Muscle layer of duodenum (tissue), 2 donors: ENCODE data around the gene EME1.

Experiments used
- H3K27ac ChIP-seq: one replicate; pipeline ENCODE4 v1.7.0; 2013; ENCODE audit warnings: mild to moderate bottlenecking, low read length
- H3K27me3 ChIP-seq: one replicate; pipeline ENCODE4 v1.7.0; 2013; ENCODE audit warnings: low read depth, mild to moderate bottlenecking, control low read depth, low read length
- H3K36me3 ChIP-seq, 2 donors: one replicate each; pipeline ENCODE4 v1.7.0; 2013; ENCODE audit warnings: low read length in 2 of 2, control low read depth in 1 of 2, mild to moderate bottlenecking in 1 of 2; ENCODE audit not compliant: insufficient read depth in 2 of 2, control insufficient read depth in 1 of 2
- H3K4me1 ChIP-seq, 2 donors: one replicate each; pipeline ENCODE4 v1.7.0; 2013; ENCODE audit warnings: low read length in 2 of 2, mild to moderate bottlenecking in 2 of 2, control low read depth in 1 of 2, moderate library complexity in 1 of 2; ENCODE audit not compliant: insufficient read depth in 2 of 2, control insufficient read depth in 1 of 2
- H3K4me3 ChIP-seq, 2 donors: one replicate each; pipeline ENCODE4 v1.7.0; 2013; ENCODE audit warnings: low read length in 2 of 2, low read depth in 1 of 2, mild to moderate bottlenecking in 1 of 2
- H3K9me3 ChIP-seq, 2 donors: one replicate each; pipeline ENCODE4 v1.7.0; 2013; ENCODE audit warnings: low read length in 2 of 2, control low read depth in 1 of 2, mild to moderate bottlenecking in 1 of 2; ENCODE audit not compliant: control insufficient read depth in 1 of 2
- donor health status: healthy.

EME1 gene

DNA sequence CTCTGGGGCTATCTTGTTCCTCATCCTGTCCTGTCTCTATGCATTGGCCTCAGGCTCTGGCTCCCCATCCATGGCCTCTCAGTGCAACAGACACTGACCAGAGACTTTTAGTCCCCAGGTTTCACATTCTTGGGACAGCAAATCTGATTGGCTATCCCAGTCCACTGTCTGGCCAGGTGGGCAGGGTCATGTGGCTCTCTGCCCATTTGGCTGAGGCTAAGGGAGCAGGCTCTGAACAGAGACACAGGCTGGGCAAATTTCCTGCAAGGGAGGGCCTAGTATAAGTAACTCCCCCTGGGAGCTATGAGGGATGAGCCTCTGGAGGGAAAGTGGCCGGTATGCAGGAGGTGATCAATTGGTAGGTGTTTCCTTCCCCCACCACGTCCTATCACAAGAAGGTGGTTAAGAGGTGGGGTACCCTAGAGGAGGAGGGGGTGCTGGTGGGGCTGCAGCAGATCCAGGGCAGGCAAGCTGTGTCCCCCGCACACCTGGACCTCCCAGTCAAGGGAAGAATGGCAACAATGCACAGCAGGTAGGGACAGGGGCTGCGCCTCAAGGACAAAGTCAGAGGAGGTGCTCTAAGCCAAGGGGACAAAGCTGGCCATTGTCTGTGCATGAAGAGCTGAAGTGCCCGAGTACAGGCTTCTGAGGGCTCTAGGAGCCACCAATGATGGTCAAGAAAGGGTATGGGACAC is 13.9 kb upstream of the EME1 start:
- Histone ChIP-seq H3K36me3 (peaks cover 12 to 67% of the 10 kb centered on the region in 2 donors), H3K27me3 (no peaks in the 10 kb centered on the region), H3K27ac (no peak overlapping the region), H3K9me3 (no peaks in the 10 kb centered on the region), H3K4me1 (peaks cover 0 to 18% of the 10 kb centered on the region in 2 donors), H3K4me3 (no peak overlapping the region)

DNA sequence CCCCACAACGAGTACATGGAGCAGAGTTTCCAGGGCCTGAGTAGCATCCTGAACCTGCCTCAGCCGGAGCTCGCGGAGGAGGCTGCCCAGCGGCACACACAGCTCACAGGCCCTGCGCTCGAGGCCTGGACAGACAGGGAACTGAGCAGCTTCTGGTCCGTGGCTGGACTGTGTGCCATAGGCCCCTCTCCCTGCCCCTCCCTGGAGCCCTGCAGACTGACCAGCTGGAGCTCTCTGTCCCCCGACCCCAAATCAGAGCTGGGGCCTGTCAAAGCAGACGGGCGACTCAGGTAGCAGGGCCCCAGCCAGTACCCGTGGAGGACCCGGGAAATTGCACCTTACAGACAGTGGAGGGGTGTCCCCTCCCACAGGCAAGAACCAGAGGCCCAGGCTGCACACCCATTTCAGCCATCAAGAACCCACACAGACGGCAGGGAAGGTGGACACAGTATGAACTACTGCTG is 13.0 kb upstream of the EME1 start:
- Histone ChIP-seq H3K27ac (no peak overlapping the region), H3K4me3 (no peak overlapping the region), H3K36me3 (peaks cover 12 to 60% of the 10 kb centered on the region in 2 donors), H3K4me1 (peaks cover 0 to 27% of the 10 kb centered on the region in 2 donors), H3K27me3 (no peaks in the 10 kb centered on the region), H3K9me3 (no peaks in the 10 kb centered on the region)

DNA sequence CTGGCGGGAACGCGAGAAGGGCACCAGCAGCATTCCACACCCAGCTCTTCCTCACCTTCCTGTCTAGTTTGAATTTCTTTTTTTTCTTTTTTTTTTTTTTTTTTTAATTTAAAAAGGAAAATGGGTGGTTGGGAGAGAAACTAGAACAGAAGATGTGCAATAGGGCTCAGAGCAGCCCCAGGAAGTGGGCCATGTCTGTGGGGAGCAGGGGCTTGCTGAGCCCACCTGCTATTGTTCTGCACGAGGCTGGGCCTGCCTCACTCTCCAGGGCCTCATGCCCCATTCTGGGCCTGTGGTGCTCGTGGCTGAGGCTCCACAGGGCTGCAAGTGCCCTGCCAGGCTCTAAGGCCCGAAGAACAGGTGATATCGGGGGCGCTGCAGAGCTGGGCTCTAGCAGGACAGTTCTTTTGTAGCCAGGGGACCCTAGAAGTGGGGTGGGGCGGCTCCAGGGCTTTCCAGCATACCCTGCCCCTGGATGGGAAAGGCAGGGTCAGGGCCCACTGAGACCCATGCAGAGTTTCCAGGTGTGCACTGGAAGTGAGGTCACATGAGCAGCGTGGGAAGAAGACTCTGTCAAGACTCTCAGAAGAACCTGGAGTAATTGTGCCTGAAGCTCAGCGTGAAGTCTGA is 12.4 kb upstream of the EME1 start:
- H3K4me3 ChIP-seq = no peak overlapping the region
- peaks cover 12 to 58% of the 10 kb centered on the region in 2 donors for H3K36me3 ChIP-seq
- peaks cover 0 to 27% of the 10 kb centered on the region in 2 donors for H3K4me1 ChIP-seq
- no peaks in the 10 kb centered on the region for H3K9me3 ChIP-seq
- no peak overlapping the region for H3K27ac ChIP-seq
- H3K27me3 ChIP-seq = no peaks in the 10 kb centered on the region

DNA sequence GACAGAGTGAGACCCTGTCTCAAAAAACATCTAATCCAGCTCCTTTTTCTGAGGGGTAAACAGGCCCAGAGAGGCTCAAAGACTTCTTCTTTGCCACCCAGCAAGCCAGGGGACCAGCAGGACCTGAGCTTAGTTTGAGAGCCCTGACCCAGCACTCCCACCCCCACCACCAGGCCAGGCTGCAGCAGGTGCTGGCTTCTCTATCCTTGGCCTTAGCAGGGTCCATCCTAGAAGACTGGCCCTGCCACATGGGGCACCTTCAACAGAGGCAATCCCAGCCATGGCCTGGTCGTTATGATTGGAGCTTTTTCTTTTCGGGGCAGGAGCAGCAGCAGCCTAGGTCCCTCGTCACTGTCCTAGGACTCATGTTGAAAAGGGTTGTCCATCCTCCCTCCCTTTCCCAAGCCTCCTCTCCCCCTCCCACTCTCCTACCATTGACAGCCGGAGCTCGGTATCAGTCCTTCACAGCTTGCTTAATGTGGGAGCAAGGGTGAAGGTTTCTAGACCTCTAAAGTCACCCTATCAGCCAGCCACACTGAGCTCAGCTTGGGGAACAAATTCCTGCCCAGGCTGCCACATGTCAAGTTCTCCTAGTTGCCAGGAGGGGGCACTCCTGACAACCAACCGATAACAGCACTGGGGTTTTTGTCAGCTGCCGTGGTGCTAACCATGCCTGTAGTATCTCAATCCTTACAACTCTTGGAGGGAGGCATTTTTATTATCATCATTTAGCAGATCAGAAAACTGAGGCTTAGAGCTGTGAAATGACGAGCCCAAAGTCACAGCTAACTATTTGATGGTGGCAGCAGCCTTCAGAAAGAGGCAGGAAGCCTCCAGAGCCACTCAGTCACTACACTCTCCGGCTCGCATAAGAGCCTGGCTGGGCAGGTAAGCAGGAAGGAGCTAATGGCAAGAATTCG is 11.2 kb upstream of the EME1 start:
- no peak overlapping the region for H3K27ac ChIP-seq
- no peaks in the 10 kb centered on the region for H3K9me3 ChIP-seq
- peaks cover 0 to 27% of the 10 kb centered on the region in 2 donors for H3K4me1 ChIP-seq
- H3K36me3 ChIP-seq = peaks cover 18 to 58% of the 10 kb centered on the region in 2 donors
- no peaks in the 10 kb centered on the region for H3K27me3 ChIP-seq
- H3K4me3 ChIP-seq = no peak overlapping the region

DNA sequence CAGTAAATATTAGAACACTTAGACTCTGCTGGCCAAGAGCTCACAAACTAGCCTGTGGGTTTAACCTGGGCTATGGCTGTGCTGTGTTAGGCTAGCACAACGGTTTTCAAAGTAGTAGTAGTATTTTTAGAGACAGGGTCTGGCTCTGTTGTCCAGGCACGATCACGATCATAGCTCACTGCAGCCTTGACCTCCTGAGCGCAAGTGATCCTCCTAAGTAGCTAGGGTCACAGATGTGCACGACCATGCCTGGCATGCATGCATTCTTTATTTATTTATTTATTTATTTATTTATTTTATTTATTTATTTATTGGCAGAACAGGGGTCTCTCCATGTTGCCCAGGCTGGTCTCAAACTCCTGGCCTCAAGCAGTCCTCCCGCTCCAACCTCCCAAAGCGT is 10.4 kb upstream of the EME1 start:
- Histone ChIP-seq H3K4me3 (no peak overlapping the region), H3K9me3 (no peaks in the 10 kb centered on the region), H3K27ac (no peak overlapping the region), H3K4me1 (peaks cover 0 to 27% of the 10 kb centered on the region in 2 donors), H3K36me3 (peaks cover 24 to 58% of the 10 kb centered on the region in 2 donors), H3K27me3 (no peaks in the 10 kb centered on the region)

DNA sequence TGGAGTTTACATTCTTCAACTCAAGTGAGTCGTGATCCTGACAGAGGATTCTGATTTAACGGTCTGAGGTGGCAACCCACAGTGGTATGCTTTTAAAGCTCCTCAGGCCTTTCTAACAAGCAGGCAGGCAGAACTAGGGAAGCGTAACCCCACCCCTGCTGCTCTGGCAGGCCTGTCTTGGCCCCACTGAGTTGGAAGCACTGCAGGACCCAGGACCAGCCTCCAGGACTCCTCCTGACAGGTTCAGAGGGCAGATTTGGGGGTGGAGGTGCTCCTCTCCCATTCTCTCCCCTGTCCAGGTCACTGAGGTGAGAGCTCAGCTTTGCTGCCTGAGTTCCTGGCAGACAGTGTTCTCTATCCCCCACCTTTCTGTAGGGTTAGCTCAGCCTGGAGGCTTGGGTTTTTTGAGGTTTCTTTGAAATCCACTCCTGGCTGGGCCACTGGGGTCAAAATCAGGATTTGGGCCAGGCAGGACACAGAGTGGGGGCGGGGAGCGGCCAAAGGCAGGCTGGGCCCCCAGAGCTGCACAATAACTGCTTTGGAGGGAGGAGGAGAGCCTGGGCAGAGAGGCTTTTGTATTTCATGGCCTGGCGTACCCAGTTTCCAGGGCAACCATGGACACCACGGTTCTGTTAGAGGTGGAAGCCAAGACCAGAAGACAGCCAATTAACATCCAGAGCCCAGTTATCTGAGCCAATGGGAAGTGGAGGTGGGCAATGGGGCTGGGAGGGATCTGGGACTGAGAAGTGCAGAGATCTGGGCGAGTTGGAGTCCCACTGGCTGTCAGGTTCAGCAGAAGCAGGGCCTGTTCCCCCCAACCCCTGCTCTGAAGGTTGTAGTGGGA is 9.6 kb upstream of the EME1 start:
- H3K4me3 ChIP-seq = no peak overlapping the region
- no peaks in the 10 kb centered on the region for H3K27me3 ChIP-seq
- H3K4me1 ChIP-seq = peaks cover 0 to 27% of the 10 kb centered on the region in 2 donors
- H3K36me3 ChIP-seq = peaks cover 29 to 58% of the 10 kb centered on the region in 2 donors
- no peaks in the 10 kb centered on the region for H3K9me3 ChIP-seq
- no peak overlapping the region for H3K27ac ChIP-seq

DNA sequence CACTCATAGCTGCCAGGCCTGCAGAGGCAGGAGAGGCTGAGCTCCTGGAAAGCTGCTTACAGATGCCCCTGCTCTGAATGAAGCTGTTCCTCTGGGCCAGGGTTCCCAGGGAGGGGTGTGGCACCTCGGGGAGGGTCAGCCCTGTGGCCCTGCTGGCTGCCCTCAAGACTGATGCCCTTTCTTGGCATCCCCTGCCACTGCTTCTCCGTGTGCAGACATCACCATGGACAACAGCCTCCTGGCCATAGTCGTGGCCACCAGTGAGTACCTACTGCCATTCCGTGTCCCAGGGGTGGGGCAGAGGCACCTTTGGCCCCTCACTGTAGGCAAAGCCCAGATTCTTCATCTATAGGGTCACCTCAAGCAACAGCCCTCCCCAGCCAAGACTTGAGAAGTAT is 9.0 kb upstream of the EME1 start:
- no peak overlapping the region for H3K27ac ChIP-seq
- no peaks in the 10 kb centered on the region for H3K27me3 ChIP-seq
- peaks cover 29 to 58% of the 10 kb centered on the region in 2 donors for H3K36me3 ChIP-seq
- H3K4me1 ChIP-seq = peaks cover 0 to 25% of the 10 kb centered on the region in 2 donors
- H3K9me3 ChIP-seq = no peaks in the 10 kb centered on the region
- no peak overlapping the region for H3K4me3 ChIP-seq

DNA sequence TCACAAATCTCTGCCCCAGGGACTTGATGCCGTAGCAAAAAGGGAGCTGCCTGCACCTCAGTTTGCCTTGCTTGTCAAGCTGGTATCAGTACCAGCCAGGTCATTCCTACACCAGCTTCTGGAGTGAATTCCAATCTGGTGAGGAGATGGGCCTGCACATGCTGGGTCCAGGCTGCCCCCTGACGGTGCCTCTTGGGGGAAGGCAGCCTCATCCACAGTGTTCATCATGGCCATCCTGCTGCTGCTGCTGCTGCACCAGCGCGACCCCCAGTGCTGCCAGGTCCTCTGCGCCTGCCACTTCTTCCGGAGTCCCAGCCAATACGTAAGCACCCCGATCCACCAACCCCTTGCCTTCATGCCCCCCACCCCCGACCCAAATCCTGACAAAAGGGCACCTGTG is 8.3 kb upstream of the EME1 start:
- Histone ChIP-seq H3K36me3 (peaks cover 35 to 57% of the 10 kb centered on the region in 2 donors), H3K4me3 (no peak overlapping the region), H3K27ac (no peak overlapping the region), H3K9me3 (no peaks in the 10 kb centered on the region), H3K27me3 (no peaks in the 10 kb centered on the region), H3K4me1 (peaks cover 0 to 20% of the 10 kb centered on the region in 2 donors)

DNA sequence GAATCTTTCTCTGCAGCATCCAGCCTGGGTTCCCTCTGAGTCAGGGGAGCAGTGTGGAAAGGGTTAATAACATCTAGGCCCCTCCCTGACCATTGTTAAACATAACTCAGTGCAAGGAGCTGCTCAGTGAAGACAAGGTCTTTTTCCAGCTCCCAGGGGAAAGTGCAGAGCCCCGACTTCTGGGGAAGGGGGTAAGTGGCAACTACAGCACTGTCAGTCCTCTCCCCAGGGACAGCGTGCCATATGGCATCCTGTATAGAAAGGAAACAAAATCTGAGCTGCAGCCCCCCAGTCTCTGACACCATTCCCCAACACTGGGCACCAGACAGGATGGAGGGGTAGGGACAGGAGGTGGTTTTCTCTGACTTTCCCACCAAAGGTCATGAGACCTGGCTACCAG is 7.9 kb upstream of the EME1 start:
- Histone ChIP-seq H3K27ac (no peak overlapping the region), H3K4me3 (no peak overlapping the region), H3K9me3 (no peaks in the 10 kb centered on the region), H3K36me3 (peaks cover 40 to 57% of the 10 kb centered on the region in 2 donors), H3K4me1 (peaks cover 0 to 20% of the 10 kb centered on the region in 2 donors), H3K27me3 (no peaks in the 10 kb centered on the region)

DNA sequence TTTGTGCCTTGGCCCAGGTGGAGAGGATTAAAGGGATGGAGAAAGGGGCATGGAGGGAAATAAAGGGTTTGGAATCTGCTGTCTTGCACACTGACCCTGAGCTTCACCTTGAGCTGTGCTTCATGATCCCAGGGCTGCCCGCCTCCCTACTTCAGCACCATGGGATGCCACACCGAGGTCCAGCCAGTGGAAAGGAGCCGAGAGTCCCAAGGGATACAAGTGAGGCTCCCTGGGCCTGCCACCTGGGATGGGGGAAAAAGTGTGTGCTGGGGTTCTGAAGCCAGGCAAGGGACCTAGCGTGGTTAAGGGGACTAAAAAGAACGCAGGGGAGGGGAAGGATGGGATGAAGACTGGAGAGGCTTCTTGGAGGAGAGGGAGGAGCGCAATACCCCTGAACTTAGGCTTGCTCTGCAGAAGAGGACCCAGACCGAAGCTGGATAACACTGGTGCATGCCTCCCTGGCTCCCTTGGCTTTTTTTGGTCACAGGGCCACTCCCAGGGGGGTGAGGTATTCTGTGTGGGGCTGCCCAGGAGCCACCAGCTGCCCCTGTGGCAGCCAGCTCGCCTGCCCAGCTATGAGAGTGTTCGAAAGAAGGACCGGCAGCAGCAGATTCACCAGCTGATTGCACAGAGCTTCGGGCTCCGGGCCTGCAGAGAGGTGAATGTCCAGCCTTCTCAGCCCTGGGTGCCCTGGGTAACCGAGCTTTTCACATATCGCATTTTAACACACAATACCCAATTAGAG is 7.2 kb upstream of the EME1 start:
- peaks cover 0 to 22% of the 10 kb centered on the region in 2 donors for H3K4me1 ChIP-seq
- H3K9me3 ChIP-seq = no peaks in the 10 kb centered on the region
- no peaks in the 10 kb centered on the region for H3K27me3 ChIP-seq
- H3K36me3 ChIP-seq = peaks cover 44 to 60% of the 10 kb centered on the region in 2 donors
- no peak overlapping the region for H3K27ac ChIP-seq
- no peak overlapping the region for H3K4me3 ChIP-seq
